Upper lobe of right lung (tissue), 1 donor: ENCODE results near the gene TMEM14C. TPM values are rescaled to one million over a fixed set of nuclear protein-coding genes. Genes with fewer than 3 reads are reported as not detected.
"Not testable (repeated sequence)": the region's sequence is repeated elsewhere in the genome, so short reads cannot be mapped to it uniquely, and the experiment has no call there.

Source experiments
- ATAC-seq: fragments of 200-7000 bp; cut with Tn5 transposase; one replicate; pipeline ENCODE4 v1.9.1; 2020; ENCODE audit warnings: mild to moderate bottlenecking, moderate library complexity
- DNase-seq: peaks from one replicate; pipeline ENCODE4 v3.0.0-alpha.2; 2020
- H3K27ac ChIP-seq: fragments of 200-600 bp; one replicate; pipeline ENCODE4 v1.8.0; 2022
- H3K27me3 ChIP-seq: fragments of 200-600 bp; one replicate; pipeline ENCODE4 v1.8.0; 2022; ENCODE audit warnings: mild to moderate bottlenecking
- H3K36me3 ChIP-seq: fragments of 200-600 bp; one replicate; pipeline ENCODE4 v1.8.0; 2022
- H3K4me1 ChIP-seq: fragments of 200-600 bp; one replicate; pipeline ENCODE4 v1.8.0; 2022
- H3K4me3 ChIP-seq: fragments of 200-600 bp; one replicate; pipeline ENCODE4 v1.8.0; 2022; ENCODE audit warnings: mild to moderate bottlenecking
- H3K9me3 ChIP-seq: fragments of 200-600 bp; one replicate; pipeline ENCODE4 v1.8.0; 2022
- intact Hi-C: fragments of 100-400 bp; cut with DNase I; formaldehyde crosslinking; loops from one replicate; pipeline ENCODE4 v1.11.0; 2022
- total RNA-seq: library from RNA; stranded (reverse); fragmentation: NEBNext Ultra II Directional; extraction: Animal tissue kit (Norgen Biotek cat#: 25700); gene quantifications from one replicate; pipeline ENCODE4 v1.2.1, GENCODE V29; 2021
- TF ChIP-seq, protein P1 (sequence below): fragments of 200-600 bp; IDR thresholded peaks from one replicate; pipeline ENCODE4 v1.8.0; 2022; ENCODE audit warnings: antibody characterized with exemption
- donor health status: DM: no; HTN: yes; CAD: no; lungs with severe emphysema.

Gene TMEM14C
- total RNA-seq, 1 donor from 2014 or later, result 87.5 TPM

- intact Hi-C loops, result no loop called here
- Histone ChIP-seq H3K27ac (no peak overlapping the region), H3K36me3 (no peaks in the 10 kb centered on the region), H3K4me1 (peaks cover 2% of the 10 kb centered on the region), H3K27me3 (no peaks in the 10 kb centered on the region), H3K4me3 (no peak overlapping the region), H3K9me3 (no peaks in the 10 kb centered on the region)
- TF ChIP-seq, protein P1, sequence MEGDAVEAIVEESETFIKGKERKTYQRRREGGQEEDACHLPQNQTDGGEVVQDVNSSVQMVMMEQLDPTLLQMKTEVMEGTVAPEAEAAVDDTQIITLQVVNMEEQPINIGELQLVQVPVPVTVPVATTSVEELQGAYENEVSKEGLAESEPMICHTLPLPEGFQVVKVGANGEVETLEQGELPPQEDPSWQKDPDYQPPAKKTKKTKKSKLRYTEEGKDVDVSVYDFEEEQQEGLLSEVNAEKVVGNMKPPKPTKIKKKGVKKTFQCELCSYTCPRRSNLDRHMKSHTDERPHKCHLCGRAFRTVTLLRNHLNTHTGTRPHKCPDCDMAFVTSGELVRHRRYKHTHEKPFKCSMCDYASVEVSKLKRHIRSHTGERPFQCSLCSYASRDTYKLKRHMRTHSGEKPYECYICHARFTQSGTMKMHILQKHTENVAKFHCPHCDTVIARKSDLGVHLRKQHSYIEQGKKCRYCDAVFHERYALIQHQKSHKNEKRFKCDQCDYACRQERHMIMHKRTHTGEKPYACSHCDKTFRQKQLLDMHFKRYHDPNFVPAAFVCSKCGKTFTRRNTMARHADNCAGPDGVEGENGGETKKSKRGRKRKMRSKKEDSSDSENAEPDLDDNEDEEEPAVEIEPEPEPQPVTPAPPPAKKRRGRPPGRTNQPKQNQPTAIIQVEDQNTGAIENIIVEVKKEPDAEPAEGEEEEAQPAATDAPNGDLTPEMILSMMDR, result no peak
- DNase-seq (no peak), ATAC-seq (no peak)
Observed at GRCh38 chr6:10743515-10743914, 20.6 kb downstream of the TMEM14C start.

DNA sequence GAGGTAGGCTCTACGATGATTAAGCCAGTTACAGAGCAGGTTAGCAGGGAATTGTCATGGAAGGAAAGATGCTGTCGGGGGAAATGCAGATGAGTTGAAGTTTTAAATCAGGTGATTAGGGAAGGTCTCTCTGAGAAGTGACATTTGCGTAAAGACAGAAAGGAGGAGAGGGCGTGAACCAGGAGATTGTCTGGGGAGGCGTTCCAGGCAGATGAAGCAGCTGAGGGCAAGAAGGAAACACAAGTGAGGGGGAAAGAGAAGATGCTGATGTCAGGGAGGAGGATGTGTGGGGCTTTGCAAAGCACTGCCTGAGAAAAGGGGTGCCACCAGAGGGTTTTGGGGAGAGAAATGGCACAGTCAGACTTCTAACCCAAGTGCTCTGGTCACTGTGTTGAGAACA lies 22.2 kb downstream of the TMEM14C start:
- peaks cover 9% of the 10 kb centered on the region for H3K36me3 ChIP-seq
- ATAC-seq (no peak), DNase-seq (no peak)
- H3K4me1 ChIP-seq, result peaks cover 18% of the 10 kb centered on the region
- no peak overlapping the region for H3K4me3 ChIP-seq
- H3K27ac ChIP-seq, result no peak overlapping the region
- no peaks in the 10 kb centered on the region for H3K27me3 ChIP-seq
- H3K9me3 ChIP-seq, result no peaks in the 10 kb centered on the region
- intact Hi-C loops, result no loop called here
- TF ChIP-seq, protein P1, result no peak

DNA sequence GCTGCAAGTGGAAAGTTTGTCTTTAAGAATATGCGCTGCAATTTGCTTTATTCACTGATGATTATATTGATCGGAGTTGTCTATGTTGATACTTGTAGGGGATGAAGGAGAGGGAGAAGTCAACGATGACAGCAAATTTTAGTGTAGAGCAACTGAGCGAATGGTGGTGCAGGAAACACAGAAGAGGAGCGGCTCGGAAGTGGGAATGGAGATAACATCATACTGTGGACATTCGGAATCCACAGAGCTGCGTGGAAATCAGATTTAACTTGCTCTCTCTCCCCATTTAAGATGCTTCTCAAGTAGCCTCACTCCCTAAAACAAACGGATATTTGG lies 24.0 kb downstream of the TMEM14C start:
- intact Hi-C loops, result no loop called here
- H3K9me3 ChIP-seq, result no peaks in the 10 kb centered on the region
- DNase-seq, result no peak
- H3K27me3 ChIP-seq, result no peaks in the 10 kb centered on the region
- H3K36me3 ChIP-seq, result peaks cover 24% of the 10 kb centered on the region
- peaks cover 18% of the 10 kb centered on the region for H3K4me1 ChIP-seq
- no peak for ATAC-seq
- TF ChIP-seq, protein P1, result no peak
- H3K27ac ChIP-seq, result peak overlapping the region; percentile 73
- H3K4me3 ChIP-seq, result peak overlapping the region; percentile 69

- TF ChIP-seq, protein P1, result no peak
- DNase-seq (peak; percentile 100), ATAC-seq (peak; percentile 99)
- Histone ChIP-seq H3K27ac (peak within 1 kb of the TSS; percentile 73), H3K36me3 (peaks cover 27% of the 10 kb centered on the region), H3K4me1 (peaks cover 18% of the 10 kb centered on the region), H3K4me3 (peak within 1 kb of the TSS; percentile 69), H3K27me3 (no peaks in the 10 kb centered on the region), H3K9me3 (no peaks in the 10 kb centered on the region)
- intact Hi-C loops, result no loop called here
Observed at GRCh38 chr6:10747251-10747972, 24.5 kb downstream of the TMEM14C start, which contains the start of gene TMEM14B. Gene TMEM14B (plus strand): TSS chr6:10747805. CDS start chr6:10749246, 1,441 bp downstream.

DNA sequence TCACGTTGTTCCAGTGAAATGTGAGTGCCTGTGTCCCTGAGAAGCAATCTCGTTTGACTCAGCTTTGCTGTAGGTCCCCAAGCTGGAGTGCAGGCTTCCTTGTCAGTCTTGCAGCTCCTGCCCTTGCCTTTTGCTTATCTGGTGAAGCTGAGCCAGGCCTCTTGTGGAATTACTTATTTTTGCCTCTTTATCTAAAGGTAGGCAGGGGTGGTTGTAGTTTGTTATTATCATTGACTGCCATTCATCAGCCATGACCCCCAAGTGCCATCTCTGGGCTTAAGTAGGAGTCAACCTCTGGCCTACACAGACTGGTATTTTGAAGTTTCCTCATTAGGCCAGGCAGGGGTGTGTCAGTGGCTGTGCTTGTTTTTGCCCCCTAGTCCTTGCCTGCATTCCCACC lies 26.9 kb downstream of the TMEM14C start:
- peaks cover 18% of the 10 kb centered on the region for H3K4me1 ChIP-seq
- no peak overlapping the region for H3K27ac ChIP-seq
- no peak overlapping the region for H3K4me3 ChIP-seq
- no peaks in the 10 kb centered on the region for H3K27me3 ChIP-seq
- no peaks in the 10 kb centered on the region for H3K9me3 ChIP-seq
- intact Hi-C loops, result no loop called here
- TF ChIP-seq, protein P1, result no peak
- DNase-seq, result no peak
- no peak for ATAC-seq
- peaks cover 45% of the 10 kb centered on the region for H3K36me3 ChIP-seq

GRCh38 chr6:10750568-10750967 lies 27.7 kb downstream of the TMEM14C start:
- DNase-seq, H3K27ac ChIP-seq, ATAC-seq, H3K4me3 ChIP-seq, H3K9me3 ChIP-seq, intact Hi-C loops, H3K27me3 ChIP-seq: not testable (repeated sequence)
- peaks cover 18% of the 10 kb centered on the region for H3K4me1 ChIP-seq
- H3K36me3 ChIP-seq, result peaks cover 54% of the 10 kb centered on the region

GRCh38 chr6:10751757-10752156 lies 28.9 kb downstream of the TMEM14C start:
- H3K27ac ChIP-seq, H3K4me3 ChIP-seq, ATAC-seq, H3K9me3 ChIP-seq, intact Hi-C loops, DNase-seq, H3K27me3 ChIP-seq: not testable (repeated sequence)
- Histone ChIP-seq H3K36me3 (peaks cover 65% of the 10 kb centered on the region), H3K4me1 (peaks cover 18% of the 10 kb centered on the region)
